Sigmoid colon (tissue), 7 donors: ENCODE measurements around the gene SPAG4. TPM values are rescaled to one million over a fixed set of nuclear protein-coding genes. Genes with fewer than 3 reads are reported as not detected.

Source experiments
- DNase-seq: peaks from one replicate; pipeline ENCODE4 v3.0.0-alpha.2; 2019
- H3K27ac ChIP-seq, 4 donors: fragments of 200-600 bp; sonication (generic); one replicate each; pipeline ENCODE4 v1.5.1; 2016 to 2019; ENCODE audit warnings: mild to moderate bottlenecking in 1 of 4
- H3K27me3 ChIP-seq, 3 donors: fragments of 200-600 bp; sonication (generic); one replicate each; pipeline ENCODE4 v1.5.1; 2019; ENCODE audit warnings: mild to moderate bottlenecking in 1 of 3
- H3K36me3 ChIP-seq, 4 donors: fragments of 200-600 bp; sonication (generic); one replicate each; pipeline ENCODE4 v1.5.1; 2016 to 2019
- H3K4me1 ChIP-seq, 4 donors: fragments of 200-600 bp; sonication (generic); one replicate each; pipeline ENCODE4 v1.5.1; 2017 to 2019
- H3K4me3 ChIP-seq, 4 donors: fragments of 200-600 bp; sonication (generic); one replicate each; pipeline ENCODE4 v1.5.1; 2017 to 2019; ENCODE audit warnings: mild to moderate bottlenecking in 2 of 4, moderate library complexity in 1 of 4
- H3K9me3 ChIP-seq, 4 donors: fragments of 200-600 bp in 3 of 4; sonication (generic) in 3 of 4; one replicate each; pipeline versions ENCODE4 v1.5.1 to v1.6.1; 2013 to 2019
- CTCF ChIP-seq, 4 experiments: fragments of 450-650 bp in 3 of 4; fragments of 200-600 bp in 1 of 4; IDR thresholded peaks; one replicate each; pipeline ENCODE4 v1.5.1; 2016 to 2019; ENCODE audit warnings: antibody characterized with exemption in 4 of 4, mild to moderate bottlenecking in 3 of 4, moderate library complexity in 2 of 4
- EP300 ChIP-seq, 4 donors: sonication (generic); formaldehyde crosslinking; IDR thresholded peaks; one replicate each; pipeline ENCODE4 v1.6.1; 2017; ENCODE audit warnings: antibody characterized with exemption in 4 of 4
- POLR2A ChIP-seq, 2 donors: fragments of 450-650 bp; IDR thresholded peaks; one replicate each; pipeline ENCODE4 v1.6.1; 2016; ENCODE audit warnings: antibody characterized with exemption in 2 of 2, mild to moderate bottlenecking in 2 of 2, moderate library complexity in 2 of 2
- POLR2AphosphoS5 ChIP-seq, 4 donors: sonication (generic); formaldehyde crosslinking; IDR thresholded peaks; one replicate each; pipeline ENCODE4 v1.6.1; 2017; ENCODE audit warnings: antibody characterized with exemption in 4 of 4
- WGBS, 2 donors: extraction: QIAGEN DNeasy Blood & Tissue Kit; methylation state at CpG; one replicate each; pipeline ENCODE4 v1.1.7; 2013; 5-methylcytosine and 5-hydroxymethylcytosine counted together
- intact Hi-C: fragments of 100-400 bp; cut with DNase I; formaldehyde crosslinking; loops from one replicate; pipeline ENCODE4 v1.15.1; 2023
- polyA plus RNA-seq, 3 donors: library from polyadenylated mRNA; stranded (reverse); fragments of 200-250 nt; gene quantifications; one replicate each; pipeline ENCODE4 v1.2.3, GENCODE V29; 2013
- total RNA-seq, 4 donors: library from RNA; depleted of rRNA; stranded (reverse); fragments of >200 nt; gene quantifications; one replicate each; pipeline ENCODE4 v1.1.0, GENCODE V29; 2016
- donor health status: healthy with polysubstance abuse.
- donor health status: Bipolar disorder and iron deficiency.
- donor health status: healthy.

SPAG4 gene
- total and polyA plus RNA-seq, 7 donors = 3.3 to 10.5 (median 4.1) TPM; not detected in 1

- Histone ChIP-seq H3K27ac (no peak overlapping the region), H3K27me3 (peaks cover 0 to 27% (median 5%) of the 10 kb centered on the region in 3 donors), H3K4me3 (no peak overlapping the region), H3K9me3 (no peaks in the 10 kb centered on the region), H3K4me1 (peaks cover 0 to 19% (median 19%) of the 10 kb centered on the region in 4 donors), H3K36me3 (no peaks in the 10 kb centered on the region)
- DNase-seq = peak; percentile 44
- no peak for TF ChIP-seq POLR2AphosphoS5 (IDR thresholded peaks at IDR 0.05)
- intact Hi-C loops = loop anchor here (5.0 kb wide), 2 partner anchors 133 to 278 kb away; no protein-coding TSS in a partner anchor
- WGBS, 2 donors = 72 to 86% methylated on average over 11 of the region's 11 CpGs
Measured at GRCh38 chr20:35603695-35604448, 11.8 kb upstream of the SPAG4 start.

- WGBS, 2 donors = 21 to 51% methylated on average over 4 of the region's 4 CpGs
- DNase-seq = peak; percentile 60
Measured at GRCh38 chr20:35604449-35604747, 11.2 kb upstream of the SPAG4 start.

GRCh38 chr20:35606127-35606526 is 9.5 kb upstream of the SPAG4 start:
- intact Hi-C loops = no loop called here
- peak; percentile 39 for DNase-seq

More at GRCh38 chr20:35604449-35604747, 11.2 kb upstream of the SPAG4 start:
- H3K9me3 ChIP-seq = no peaks in the 10 kb centered on the region
- TF ChIP-seq EP300 (IDR thresholded peaks at IDR 0.05) (no peak), CTCF (IDR thresholded peaks at IDR 0.05) (no peak), POLR2AphosphoS5 (IDR thresholded peaks at IDR 0.05) (no peak), POLR2A (IDR thresholded peaks at IDR 0.05) (no peak)
- no peaks in the 10 kb centered on the region for H3K36me3 ChIP-seq
- intact Hi-C loops = loop anchor here (5.0 kb wide), 2 partner anchors 133 to 278 kb away; no protein-coding TSS in a partner anchor
- H3K4me1 ChIP-seq = peaks cover 0 to 19% (median 19%) of the 10 kb centered on the region in 4 donors
- no peak overlapping the region for H3K4me3 ChIP-seq
- H3K27me3 ChIP-seq = peaks cover 0 to 21% (median 5%) of the 10 kb centered on the region in 3 donors
- H3K27ac ChIP-seq = no peak overlapping the region

GRCh38 chr20:35607003-35607735 is 8.5 kb upstream of the SPAG4 start:
- H3K4me3 ChIP-seq = no peak overlapping the region
- intact Hi-C loops = no loop called here
- DNase-seq = no peak
- no peaks in the 10 kb centered on the region for H3K9me3 ChIP-seq
- H3K27me3 ChIP-seq = no peaks in the 10 kb centered on the region
- H3K27ac ChIP-seq = no peak overlapping the region
- WGBS, 2 donors = 67 to 78% methylated on average over 14 of the region's 14 CpGs
- no peak for TF ChIP-seq POLR2A (IDR thresholded peaks at IDR 0.05)
- no peak for TF ChIP-seq POLR2AphosphoS5 (IDR thresholded peaks at IDR 0.05)
- TF ChIP-seq CTCF (IDR thresholded peaks at IDR 0.05) = no peak
- TF ChIP-seq EP300 (IDR thresholded peaks at IDR 0.05) = no peak
- no peaks in the 10 kb centered on the region for H3K36me3 ChIP-seq
- peaks cover 0 to under 1% (median under 1%) of the 10 kb centered on the region in 4 donors for H3K4me1 ChIP-seq

More at GRCh38 chr20:35606127-35606526, 9.5 kb upstream of the SPAG4 start:
- TF ChIP-seq POLR2A (IDR thresholded peaks at IDR 0.05) (no peak), EP300 (IDR thresholded peaks at IDR 0.05) (no peak), CTCF (IDR thresholded peaks at IDR 0.05) (no peak), POLR2AphosphoS5 (IDR thresholded peaks at IDR 0.05) (no peak)
- 90 to 91% methylated on average over 4 of the region's 4 CpGs for WGBS, 2 donors
- Histone ChIP-seq H3K27ac (no peak overlapping the region), H3K27me3 (peaks cover 0 to 4% (median 0%) of the 10 kb centered on the region in 3 donors), H3K4me1 (peaks cover 0 to 11% (median 11%) of the 10 kb centered on the region in 4 donors), H3K9me3 (no peaks in the 10 kb centered on the region), H3K36me3 (no peaks in the 10 kb centered on the region), H3K4me3 (no peak overlapping the region)

GRCh38 chr20:35610833-35611427 is 4.7 kb upstream of the SPAG4 start:
- H3K27me3 ChIP-seq = no peaks in the 10 kb centered on the region
- H3K4me1 ChIP-seq = peaks cover 0 to 7% (median 3%) of the 10 kb centered on the region in 4 donors
- no peak overlapping the region for H3K4me3 ChIP-seq
- DNase-seq = no peak
- no peaks in the 10 kb centered on the region for H3K36me3 ChIP-seq
- H3K27ac ChIP-seq = no peak overlapping the region
- intact Hi-C loops = no loop called here
- H3K9me3 ChIP-seq = no peaks in the 10 kb centered on the region
- TF ChIP-seq CTCF (IDR thresholded peaks at IDR 0.05) (no peak), EP300 (IDR thresholded peaks at IDR 0.05) (no peak), POLR2A (IDR thresholded peaks at IDR 0.05) (no peak), POLR2AphosphoS5 (IDR thresholded peaks at IDR 0.05) (no peak)
- WGBS, 2 donors = 82 to 90% methylated on average over 9 of the region's 9 CpGs
